ENCODE results near the gene IL12RB1. TPM values are rescaled to one million over a fixed set of nuclear protein-coding genes. Genes with fewer than 3 reads are reported as not detected.

The IL12RB1 gene
- total RNA-seq, 1 experiment from 2014 or later: not detected

DNA sequence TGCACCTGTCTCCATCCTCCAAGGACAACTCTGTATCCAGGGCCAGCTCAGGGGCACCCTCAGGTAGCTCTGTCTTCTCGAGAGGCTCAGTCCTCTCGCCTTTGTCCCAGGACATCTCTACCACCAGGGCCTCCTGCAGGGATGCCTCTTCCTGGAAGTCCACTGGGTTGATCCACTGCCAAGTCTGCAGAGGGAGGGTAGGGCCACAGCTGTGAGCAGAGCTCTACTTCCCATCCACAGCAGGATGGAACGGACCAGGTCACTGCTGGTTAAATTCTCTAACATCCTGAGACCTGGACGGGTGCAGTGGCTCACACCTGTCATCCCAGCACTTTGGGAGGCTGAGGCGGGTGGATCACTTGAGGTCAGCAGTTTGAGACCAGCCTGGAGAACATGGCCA, 26.8 kb downstream of the IL12RB1 start:
- H3K9me2 ChIP-seq (ENCODE audit: insufficient read depth): no peaks in the 10 kb centered on the region
- BruUV-seq (replicated peaks): no TSS peak
- H4K20me1 ChIP-seq (ENCODE audit: insufficient read depth): no peaks in the 10 kb centered on the region
- ATAC-seq (no peak), DNase-seq (ENCODE audit: low read depth, low spot score) (no peak)
- H3K4me1 ChIP-seq (ENCODE audit: control insufficient read depth in 1 of 2, insufficient read depth in 2 of 2, low read length in 2 of 2): peaks cover 9 to 28% of the 10 kb centered on the region in 2 experiments; a peak in 3 of 4 replicates
- no peaks in the 10 kb centered on the region for H3K9me3 ChIP-seq (ENCODE audit: control insufficient read depth in 1 of 2, insufficient read depth in 1 of 2, low read depth in 1 of 2, low read length in 2 of 2)
- intact Hi-C loops (cut with micrococcal nuclease): loop anchor here (5.0 kb wide), 1 partner anchor 113 kb away; no protein-coding TSS in a partner anchor
- H2AFZ ChIP-seq (ENCODE audit: low read depth, low read length, poor library complexity, severe bottlenecking): no peak overlapping the region
- no peak overlapping the region for H3K4me2 ChIP-seq (ENCODE audit: low read length)
- H3K79me2 ChIP-seq (ENCODE audit: insufficient read depth, low read length): no peaks in the 10 kb centered on the region
- ChIA-PET CTCF (interaction anchor here (1.6 kb wide), 1 partner anchor 122 kb away, joined by 5 read pairs; no protein-coding TSS in a partner anchor), RAD21 (ENCODE audit: low non-redundant PET in 1 of 2, low total read pairs in 2 of 2, uncharacterized antibody in 2 of 2, unreplicated experiment in 2 of 2) (no interaction called here), POLR2A (interaction anchor here (1.0 kb wide), 1 partner anchor 38 kb away, joined by 3 read pairs; no protein-coding TSS in a partner anchor)
- H3K27me3 ChIP-seq (ENCODE audit: insufficient read depth, low read length): no peaks in the 10 kb centered on the region
- no peak overlapping the region for H3K4me3 ChIP-seq (replicated peaks in 1 of 2; ENCODE audit: low read depth in 1 of 2, low read length in 2 of 2)
- no peak overlapping the region for H3K27ac ChIP-seq (ENCODE audit: low read depth, low read length)
- TF ChIP-seq SIN3A (IDR thresholded peaks at IDR 0.05; ENCODE audit: low read depth): no peak
- TF ChIP-seq RAD21 (IDR thresholded peaks at IDR 0.05; ENCODE audit: low read depth): no peak
- no peak for TF ChIP-seq YY1 (IDR thresholded peaks at IDR 0.05; ENCODE audit: extremely low read depth, insufficient replicate concordance, low read depth, low read length)
- TF ChIP-seq POLR2AphosphoS5 (IDR thresholded peaks at IDR 0.05; ENCODE audit: low read depth, low read length): no peak
- TF ChIP-seq, protein P1, sequence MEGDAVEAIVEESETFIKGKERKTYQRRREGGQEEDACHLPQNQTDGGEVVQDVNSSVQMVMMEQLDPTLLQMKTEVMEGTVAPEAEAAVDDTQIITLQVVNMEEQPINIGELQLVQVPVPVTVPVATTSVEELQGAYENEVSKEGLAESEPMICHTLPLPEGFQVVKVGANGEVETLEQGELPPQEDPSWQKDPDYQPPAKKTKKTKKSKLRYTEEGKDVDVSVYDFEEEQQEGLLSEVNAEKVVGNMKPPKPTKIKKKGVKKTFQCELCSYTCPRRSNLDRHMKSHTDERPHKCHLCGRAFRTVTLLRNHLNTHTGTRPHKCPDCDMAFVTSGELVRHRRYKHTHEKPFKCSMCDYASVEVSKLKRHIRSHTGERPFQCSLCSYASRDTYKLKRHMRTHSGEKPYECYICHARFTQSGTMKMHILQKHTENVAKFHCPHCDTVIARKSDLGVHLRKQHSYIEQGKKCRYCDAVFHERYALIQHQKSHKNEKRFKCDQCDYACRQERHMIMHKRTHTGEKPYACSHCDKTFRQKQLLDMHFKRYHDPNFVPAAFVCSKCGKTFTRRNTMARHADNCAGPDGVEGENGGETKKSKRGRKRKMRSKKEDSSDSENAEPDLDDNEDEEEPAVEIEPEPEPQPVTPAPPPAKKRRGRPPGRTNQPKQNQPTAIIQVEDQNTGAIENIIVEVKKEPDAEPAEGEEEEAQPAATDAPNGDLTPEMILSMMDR (IDR thresholded peaks at IDR 0.05 in 2 of 3, conservative IDR thresholded peaks at IDR 0.05 in 1 of 3; ENCODE audit: borderline replicate concordance in 1 of 3, insufficient read depth in 1 of 3, low read depth in 2 of 3, low read length in 2 of 3): no peak
- TF ChIP-seq SP1 (IDR thresholded peaks at IDR 0.05; ENCODE audit: low read depth): no peak
- no peak for TF ChIP-seq TCF7L2 (IDR thresholded peaks at IDR 0.05; ENCODE audit: borderline replicate concordance, extremely low read depth, insufficient read depth, insufficient read length)
- TF ChIP-seq EGR1 (IDR thresholded peaks at IDR 0.05; ENCODE audit: low read depth): no peak
- TF ChIP-seq CBX3 (IDR thresholded peaks at IDR 0.05; ENCODE audit: low read depth): no peak
- TF ChIP-seq ATF3 (IDR thresholded peaks at IDR 0.05): no peak
- TF ChIP-seq ZFX (IDR thresholded peaks at IDR 0.05): no peak
- TF ChIP-seq JUND (IDR thresholded peaks at IDR 0.05): no peak
- no peaks in the 10 kb centered on the region for H3K36me3 ChIP-seq (ENCODE audit: control insufficient read depth in 1 of 2, insufficient read depth in 2 of 2, low read length in 2 of 2)
- no peak overlapping the region for H3K9ac ChIP-seq (ENCODE audit: low read length)

Data from HCT116 (cell line).